HG02588 (cell line): Measurements from ENCODE around the gene MAP3K5.
"Not testable (repeated sequence)": the region's sequence is repeated elsewhere in the genome, so short reads cannot be mapped to it uniquely, and the experiment has no call there.

Experiments
- ATAC-seq: cut with Tn5 transposase; IDR thresholded peaks from one replicate; pipeline ENCODE4 v1.9.1; 2021; ENCODE audit warnings: mild to moderate bottlenecking, moderate library complexity; ENCODE audit not compliant: unreplicated experiment

Gene MAP3K5

DNA sequence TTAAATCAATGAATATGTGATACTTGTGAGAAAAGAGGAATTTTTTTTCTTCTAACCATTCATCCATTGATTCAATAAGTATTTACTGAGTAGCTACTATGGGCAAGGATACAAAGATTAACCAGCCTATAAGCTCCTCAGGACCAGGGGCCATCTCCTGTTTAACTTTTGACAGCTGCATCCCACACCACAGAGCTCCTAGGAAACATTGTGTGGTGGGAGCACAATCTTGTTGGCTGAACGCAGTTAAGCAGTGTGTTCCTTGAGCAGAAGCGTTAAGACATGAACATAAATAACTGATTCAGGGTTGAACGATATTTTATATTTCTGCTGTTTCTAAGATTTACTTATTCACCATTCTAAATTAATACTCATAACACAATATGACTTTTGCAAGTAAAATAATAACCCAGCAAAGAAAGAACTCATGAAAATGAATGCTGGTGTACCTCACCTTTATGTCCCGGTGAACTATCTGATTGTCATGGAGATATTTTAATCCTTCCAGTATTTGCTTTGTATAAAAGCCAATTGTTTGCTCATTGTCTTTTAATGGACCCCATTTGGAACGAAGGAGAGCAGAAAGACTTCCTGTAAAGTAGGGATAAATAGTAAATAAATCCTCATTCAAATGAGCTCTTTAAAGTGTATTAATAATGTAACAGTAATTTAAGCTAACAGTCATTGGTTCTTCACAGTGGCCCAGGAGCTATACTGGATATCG is 179.4 kb downstream of the MAP3K5 start:
- ATAC-seq: no peak

DNA sequence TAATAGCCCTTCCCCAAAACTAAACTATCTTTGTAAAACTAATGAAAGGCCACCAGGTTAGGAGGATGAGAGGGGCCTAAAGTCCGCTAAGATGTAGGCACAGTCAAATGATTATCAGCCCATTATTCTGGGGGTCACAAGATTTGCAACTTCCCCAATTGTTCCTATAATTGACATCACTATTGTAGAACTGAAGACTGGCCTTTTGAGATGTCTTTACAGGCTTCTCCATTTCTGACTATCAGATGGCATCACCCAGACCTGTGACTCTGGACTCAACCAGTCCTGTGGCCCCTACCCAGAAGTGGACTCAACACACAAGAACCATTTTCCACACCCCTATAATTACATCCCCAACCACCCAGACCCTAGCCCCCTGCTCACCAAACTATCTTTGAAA is 180.5 kb downstream of the MAP3K5 start:
- ATAC-seq: no peak

- no peak for ATAC-seq
These were observed 181.1 kb downstream of the MAP3K5 start for GRCh38 chr6:136611133-136611532.

DNA sequence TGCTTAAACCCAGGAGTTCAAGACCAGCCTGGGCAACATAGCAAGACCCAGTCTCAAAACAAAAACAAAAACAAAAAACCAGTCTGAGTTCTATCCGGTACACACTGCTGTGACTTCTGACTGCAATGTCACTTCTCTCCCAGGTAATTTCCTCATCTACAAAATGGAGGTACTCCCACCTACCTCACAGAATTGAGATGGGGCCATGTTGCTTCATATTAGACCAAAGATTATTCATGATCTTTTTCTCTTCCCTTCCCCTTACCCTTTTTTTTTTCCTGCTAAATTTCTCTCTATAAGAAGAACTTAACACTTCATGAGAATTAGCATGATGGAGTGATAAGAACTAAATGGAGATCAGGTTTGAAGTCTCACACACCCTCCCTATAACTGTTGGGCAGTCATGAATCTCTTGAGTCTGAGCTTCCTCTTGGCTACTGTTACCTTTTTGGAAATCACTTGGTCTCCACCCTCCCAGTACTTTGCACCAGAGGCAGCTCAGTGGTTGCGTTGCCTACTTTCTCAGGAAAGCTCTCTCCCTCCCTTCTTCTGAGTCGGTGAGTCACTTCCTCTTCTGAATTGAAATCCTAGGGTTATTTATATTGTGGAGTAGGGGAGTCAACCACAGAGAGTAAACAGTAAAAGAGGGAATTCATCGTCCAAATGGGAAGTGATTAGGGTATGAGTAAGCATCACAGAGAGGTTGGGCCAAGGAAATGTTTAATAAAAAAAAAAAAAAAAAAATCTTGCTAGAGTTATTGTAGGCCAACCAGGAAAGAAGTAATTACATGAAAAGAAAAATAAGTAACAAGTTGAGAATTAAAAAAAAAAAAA is 182.2 kb downstream of the MAP3K5 start:
- ATAC-seq: no peak

DNA sequence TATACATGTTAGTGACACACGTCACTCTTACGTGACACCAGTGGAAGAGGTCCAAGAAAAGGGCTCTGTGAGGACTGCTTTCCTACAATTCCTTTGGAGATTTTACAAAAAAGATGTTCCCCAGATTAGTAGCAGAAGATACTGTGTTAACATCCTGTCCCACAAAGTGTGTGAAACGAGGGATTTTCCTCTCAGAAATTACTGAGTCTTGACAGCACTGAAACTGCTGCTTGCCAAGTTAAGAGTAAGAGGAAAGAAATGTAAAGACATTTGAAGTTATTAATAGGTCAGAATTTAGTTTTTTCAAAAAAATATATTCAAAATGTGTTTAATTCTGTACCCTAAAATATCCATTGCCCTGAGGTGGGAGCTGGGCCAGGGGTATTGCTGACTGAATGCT is 183.3 kb downstream of the MAP3K5 start:
- no peak for ATAC-seq

- peak; percentile 94 for ATAC-seq
These were observed 184.1 kb downstream of the MAP3K5 start for GRCh38 chr6:136607932-136608772.

DNA sequence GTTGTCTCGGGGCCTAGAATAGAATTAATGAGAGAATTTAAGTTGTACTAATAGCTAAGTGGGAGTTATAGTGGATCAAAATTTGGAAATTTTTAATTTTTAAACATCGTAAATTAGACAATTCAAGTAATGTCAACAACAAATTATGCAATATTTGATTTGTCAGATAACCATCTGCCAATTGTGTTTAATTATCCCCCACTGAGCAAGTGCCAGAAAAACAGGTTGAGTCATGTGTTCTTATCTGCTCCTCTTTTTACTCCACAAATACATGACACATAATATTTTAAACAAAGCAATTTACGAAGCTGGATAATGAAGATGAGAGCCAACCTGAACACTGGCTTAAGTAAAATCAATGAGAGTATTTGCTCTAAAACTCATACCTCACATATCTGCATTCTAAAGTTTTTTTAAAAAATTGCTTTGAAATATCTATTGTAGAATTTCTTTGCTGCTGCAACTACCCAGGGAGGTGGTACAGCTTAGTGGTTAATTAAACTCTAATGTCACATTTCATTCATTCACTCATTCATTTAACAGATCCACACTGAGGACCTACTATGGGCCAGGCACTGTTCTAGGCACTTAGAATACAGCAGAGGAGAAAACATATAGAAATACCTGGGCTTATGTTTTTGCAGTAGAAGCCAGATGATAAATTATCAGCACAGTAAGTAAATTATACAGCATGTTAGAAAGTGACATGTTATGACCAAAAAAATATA is 184.9 kb downstream of the MAP3K5 start:
- no peak for ATAC-seq

DNA sequence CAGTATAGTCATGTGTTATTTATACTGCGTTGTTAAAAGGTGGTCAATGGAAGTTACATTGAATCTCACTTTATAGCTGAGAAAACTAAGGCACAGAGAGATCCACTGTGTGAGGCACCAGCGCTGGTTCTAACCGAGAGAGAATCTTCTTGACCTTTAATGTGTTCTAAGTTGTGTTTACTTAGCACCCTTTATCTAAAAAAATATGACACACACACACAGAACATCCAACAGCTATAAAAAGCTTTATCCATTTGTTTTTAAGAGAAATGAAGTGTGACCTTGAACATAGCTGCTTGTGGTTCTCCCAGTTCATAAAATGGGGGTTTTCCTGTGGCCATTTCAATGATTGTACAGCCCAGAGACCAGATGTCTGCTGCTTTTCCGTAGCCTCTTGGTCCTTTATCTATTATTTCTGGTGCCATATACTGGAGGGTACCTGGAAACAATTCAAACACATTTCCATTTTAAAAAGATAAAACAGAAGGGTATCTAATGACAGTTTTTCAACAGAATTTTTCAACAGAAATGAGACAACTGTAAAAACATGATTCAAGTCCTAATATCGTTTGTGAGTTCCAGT is 187.3 kb downstream of the MAP3K5 start:
- no peak for ATAC-seq

DNA sequence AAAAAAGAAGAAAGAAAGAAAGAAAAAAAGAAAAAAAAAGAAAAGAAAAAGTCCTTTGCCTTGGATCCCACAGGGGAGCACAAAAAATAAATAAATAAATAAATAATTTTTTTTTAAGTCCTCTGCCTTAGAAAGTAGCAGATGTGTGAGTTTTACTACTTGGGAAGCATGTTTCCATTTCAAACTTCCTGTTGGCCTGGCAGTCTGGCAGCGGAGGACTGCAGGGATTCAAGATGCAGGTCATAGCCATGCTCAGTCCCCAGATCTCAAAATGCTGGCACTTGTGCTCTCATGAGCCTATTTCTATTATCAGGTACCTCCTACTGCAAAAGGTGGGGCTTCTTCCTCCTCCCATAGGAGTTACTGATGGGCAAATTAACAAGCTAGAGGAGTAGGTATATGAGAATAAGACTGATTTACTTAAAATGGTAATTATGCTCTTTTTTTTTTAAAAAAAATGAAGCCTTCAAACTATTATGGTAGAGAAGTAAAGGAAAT is 187.9 kb downstream of the MAP3K5 start:
- ATAC-seq: no peak

GRCh38 chr6:136600818-136601217 is 191.5 kb downstream of the MAP3K5 start:
- ATAC-seq: no peak

- no peak for ATAC-seq
These were observed 192.8 kb downstream of the MAP3K5 start for GRCh38 chr6:136599329-136600011.

DNA sequence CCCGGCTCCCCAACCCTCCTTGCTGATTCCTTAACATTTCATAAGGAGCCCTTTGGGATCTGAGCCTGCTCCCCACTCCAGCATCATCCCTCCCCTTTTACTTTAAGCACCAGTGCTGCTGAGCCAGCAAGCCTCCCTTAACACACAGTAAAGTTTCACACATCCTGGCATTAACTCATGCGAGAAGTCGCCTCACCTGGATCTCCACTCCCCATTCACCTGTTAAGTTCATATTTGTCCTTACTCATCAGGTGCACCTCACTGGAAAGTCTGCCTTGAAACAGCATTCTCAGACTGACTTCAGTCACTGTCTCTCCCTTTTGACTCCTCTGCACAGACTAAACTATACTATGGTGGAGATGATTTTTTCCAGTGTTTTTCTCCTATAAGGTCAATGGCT is 194.2 kb downstream of the MAP3K5 start:
- no peak for ATAC-seq

DNA sequence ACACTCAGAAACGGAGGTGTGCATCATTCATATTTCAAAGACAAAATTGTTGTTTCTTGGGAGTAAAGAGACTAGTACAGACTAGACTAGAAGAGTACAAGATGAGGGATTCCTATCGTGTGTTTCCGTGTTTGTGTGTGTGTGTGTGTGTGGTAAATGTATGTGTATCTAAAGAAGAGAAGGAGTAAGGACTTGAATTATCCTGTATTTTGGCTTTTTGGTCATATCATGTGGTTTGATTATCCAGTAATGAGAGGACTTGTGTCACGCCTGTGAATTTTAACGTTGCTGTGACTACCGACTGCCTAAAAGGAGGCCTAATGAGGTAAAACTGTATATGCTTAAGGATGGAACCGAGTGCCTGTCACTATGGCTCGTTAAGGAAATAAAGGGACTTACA is 197.6 kb downstream of the MAP3K5 start:
- no peak for ATAC-seq

DNA sequence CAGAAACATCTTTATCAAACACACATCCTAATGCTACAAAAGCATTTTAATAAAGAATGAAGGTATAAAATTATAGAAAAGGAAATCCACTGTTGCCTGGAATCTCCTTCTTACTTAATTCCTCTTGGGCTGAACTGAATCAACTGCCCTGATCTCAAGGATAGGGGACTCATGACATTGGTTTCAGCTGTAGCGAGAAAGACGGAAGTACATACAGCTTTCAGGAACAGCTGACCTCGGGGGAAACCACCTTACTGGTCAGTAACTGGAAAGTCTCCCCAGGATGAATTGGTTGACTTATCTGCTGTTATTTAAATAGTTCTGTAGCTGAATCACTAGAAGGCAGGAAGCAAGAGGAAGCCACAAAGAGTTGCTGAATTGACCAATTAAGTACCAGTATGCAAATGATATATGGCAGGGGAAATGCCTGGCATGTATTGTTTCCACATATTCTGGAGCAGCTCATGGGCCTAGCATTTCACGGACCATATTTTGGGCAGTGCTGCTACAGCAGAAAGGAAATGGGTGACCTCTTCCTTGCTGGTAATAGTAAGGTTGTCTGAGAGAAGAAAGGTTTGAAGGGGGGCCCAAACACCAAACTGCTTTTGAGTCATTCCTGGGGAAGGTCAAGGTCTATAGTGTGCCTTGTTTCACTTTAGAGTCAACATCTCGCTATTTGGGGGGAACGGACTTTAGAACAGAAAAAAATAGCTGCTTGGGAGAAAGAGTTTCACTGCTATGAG is 198.4 kb downstream of the MAP3K5 start:
- peak; percentile 95 for ATAC-seq

- no peak for ATAC-seq
These were observed 199.2 kb downstream of the MAP3K5 start for GRCh38 chr6:136592930-136593673.

GRCh38 chr6:136591617-136592016 is 200.7 kb downstream of the MAP3K5 start:
- ATAC-seq: no peak

GRCh38 chr6:136590846-136591245 is 201.4 kb downstream of the MAP3K5 start:
- not testable (repeated sequence) for ATAC-seq

DNA sequence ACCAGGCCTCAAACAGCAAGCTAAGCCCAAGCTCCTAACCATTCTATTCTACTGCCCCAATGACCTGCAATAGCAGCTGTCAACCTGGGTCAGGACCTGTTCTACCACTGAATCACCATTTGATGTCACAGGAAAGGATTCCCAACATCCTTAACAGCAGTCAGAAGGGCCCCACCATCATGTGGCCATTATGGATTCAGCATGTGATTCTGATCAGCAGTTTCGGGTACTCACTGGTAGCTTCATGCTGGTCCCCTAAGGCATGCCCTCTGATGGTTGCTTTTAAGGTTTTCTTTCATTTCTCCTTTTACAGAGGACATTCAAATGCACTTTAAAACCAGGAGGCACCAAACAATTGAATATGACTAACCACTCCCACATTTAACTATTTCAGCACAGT is 204.8 kb downstream of the MAP3K5 start:
- no peak for ATAC-seq
